Dedifferentiated amniotic fluid mesenchymal stem cell (primary cell): ENCODE results near the gene TMEM138.

ENCODE experiments used
- DNase-seq: peaks from one replicate; pipeline ENCODE4 v3.0.0-alpha.2; 2016; ENCODE audit errors: extremely low spot score

TMEM138 gene

GRCh38 chr11:61342207-61342803 lies 19.9 kb upstream of the TMEM138 start:
- DNase-seq: no peak

GRCh38 chr11:61343792-61344745 lies 18.1 kb upstream of the TMEM138 start:
- no peak for DNase-seq

GRCh38 chr11:61345170-61345610 lies 17.0 kb upstream of the TMEM138 start:
- DNase-seq: no peak

GRCh38 chr11:61345954-61346843 lies 16.0 kb upstream of the TMEM138 start:
- DNase-seq: no peak

- DNase-seq: no peak
These were observed 14.2 kb upstream of the TMEM138 start for GRCh38 chr11:61347916-61348461.

GRCh38 chr11:61349189-61349751 lies 12.9 kb upstream of the TMEM138 start:
- no peak for DNase-seq

- DNase-seq: no peak
These were observed 12.3 kb upstream of the TMEM138 start for GRCh38 chr11:61349916-61350315.

- DNase-seq: no peak
These were observed 11.8 kb upstream of the TMEM138 start for GRCh38 chr11:61350336-61350735.

- no peak for DNase-seq
These were observed 11.4 kb upstream of the TMEM138 start for GRCh38 chr11:61350803-61351202.

GRCh38 chr11:61352038-61352437 lies 10.1 kb upstream of the TMEM138 start:
- no peak for DNase-seq

- DNase-seq: no peak
These were observed 8.8 kb upstream of the TMEM138 start for GRCh38 chr11:61353131-61354067.

- no peak for DNase-seq
These were observed 8.0 kb upstream of the TMEM138 start for GRCh38 chr11:61354208-61354607.

GRCh38 chr11:61356706-61357105 lies 5.5 kb upstream of the TMEM138 start:
- DNase-seq: no peak

- no peak for DNase-seq
These were observed 4.8 kb upstream of the TMEM138 start for GRCh38 chr11:61357233-61357893.

GRCh38 chr11:61357894-61358239 lies 4.3 kb upstream of the TMEM138 start:
- no peak for DNase-seq

- DNase-seq: no peak
These were observed 3.6 kb upstream of the TMEM138 start for GRCh38 chr11:61358566-61358965.

- no peak for DNase-seq
These were observed 2.7 kb upstream of the TMEM138 start for GRCh38 chr11:61359516-61359915.

GRCh38 chr11:61361237-61361740 lies 885 bp upstream of the TMEM138 start:
- DNase-seq: no peak

GRCh38 chr11:61362542-61362875 lies 335 bp downstream of the TMEM138 start:
- DNase-seq: no peak
